CD14-positive monocyte (primary cell): Measurements from ENCODE around the gene AGK. TPM values are rescaled to one million over a fixed set of nuclear protein-coding genes. Genes with fewer than 3 reads are reported as not detected.

Experiments
- DNase-seq, 3 donors: peaks; one replicate each; pipeline ENCODE4 v3.0.0-alpha.2; 2011 to 2022
- H2AFZ ChIP-seq: 2 replicates; pipeline ENCODE4 v1.6.0; 2012; ENCODE audit warnings: mild to moderate bottlenecking, low read depth, low read length, inconsistent platforms; ENCODE audit not compliant: insufficient read depth, poor library complexity, severe bottlenecking
- H3K27ac ChIP-seq, 2 donors: 1 replicate in 1 of 2; 2 replicates in 1 of 2; pipeline ENCODE4 v1.5.1; 2012 to 2013; ENCODE audit warnings: low read length in 2 of 2, control low read depth in 1 of 2, inconsistent platforms in 1 of 2, low read depth in 1 of 2, mild to moderate bottlenecking in 1 of 2
- H3K27me3 ChIP-seq, 2 donors: one replicate each; pipeline versions ENCODE4 v1.6.0 to v1.6.1; 2011 to 2013; ENCODE audit warnings: low read length in 2 of 2; ENCODE audit not compliant: control insufficient read depth in 2 of 2, insufficient read depth in 2 of 2
- H3K36me3 ChIP-seq, 2 donors: replicated peaks in 1 of 2; 1 replicate in 1 of 2; 2 replicates in 1 of 2; pipeline versions ENCODE4 v1.5.1 to v1.6.1; 2012 to 2013; ENCODE audit warnings: low read length in 2 of 2, control low read depth in 1 of 2, inconsistent platforms in 1 of 2, mild to moderate bottlenecking in 1 of 2; ENCODE audit not compliant: insufficient read depth in 2 of 2, control insufficient read depth in 1 of 2
- H3K4me1 ChIP-seq, 2 donors: 1 replicate in 1 of 2; 2 replicates in 1 of 2; pipeline versions ENCODE4 v1.5.1 to v1.6.1; 2012 to 2013; ENCODE audit warnings: low read length in 2 of 2, control low read depth in 1 of 2, inconsistent platforms in 1 of 2, mild to moderate bottlenecking in 1 of 2, moderate library complexity in 1 of 2; ENCODE audit not compliant: insufficient read depth in 2 of 2, control insufficient read depth in 1 of 2
- H3K4me2 ChIP-seq: replicated peaks from 2 replicates; pipeline ENCODE3; 2012; ENCODE audit warnings: low read length, moderate library complexity, mild to moderate bottlenecking; ENCODE audit not compliant: poor library complexity, severe bottlenecking; ENCODE audit errors: extremely low read depth
- H3K4me3 ChIP-seq, 3 experiments: fragments of 200-600 bp in 1 of 3; sonication (generic) in 1 of 3; replicated peaks in 1 of 3; 1 replicate in 2 of 3; 2 replicates in 1 of 3; pipeline ENCODE4 v1.5.1; 2011 to 2013; ENCODE audit warnings: low read length in 3 of 3, mild to moderate bottlenecking in 3 of 3, control low read depth in 2 of 3, low read depth in 2 of 3, inconsistent platforms in 1 of 3, moderate library complexity in 1 of 3
- H3K79me2 ChIP-seq: 2 replicates; pipeline ENCODE4 v1.6.0; 2012; ENCODE audit warnings: mild to moderate bottlenecking, control low read depth, inconsistent platforms, low read length, moderate library complexity; ENCODE audit not compliant: insufficient read depth
- H3K9ac ChIP-seq: 2 replicates; pipeline ENCODE4 v1.6.0; 2017; ENCODE audit warnings: low read length, mild to moderate bottlenecking; ENCODE audit not compliant: insufficient read depth, poor library complexity, severe bottlenecking
- H3K9me3 ChIP-seq, 2 donors: replicated peaks in 1 of 2; 1 replicate in 1 of 2; 2 replicates in 1 of 2; pipeline versions ENCODE4 v1.5.1 to v1.6.1; 2012 to 2013; ENCODE audit warnings: low read length in 2 of 2, control low read depth in 1 of 2; ENCODE audit not compliant: control insufficient read depth in 1 of 2, insufficient read depth in 1 of 2
- H4K20me1 ChIP-seq: 2 replicates; pipeline ENCODE4 v1.6.0; 2012; ENCODE audit warnings: mild to moderate bottlenecking, low read length, control low read depth, moderate library complexity; ENCODE audit not compliant: insufficient read depth
- H3K27ac Mint-ChIP-seq, 7 donors: one replicate each; pipeline ENCODE4 v1.8.0; 2020; ENCODE audit warnings: mild to moderate bottlenecking in 7 of 7, mixed read lengths in 7 of 7, moderate library complexity in 6 of 7, inconsistent platforms in 2 of 7
- H3K27me3 Mint-ChIP-seq, 3 donors: one replicate each; pipeline ENCODE4 v1.8.0; 2021 to 2022; ENCODE audit warnings: low read depth in 3 of 3, mild to moderate bottlenecking in 3 of 3, mixed read lengths in 3 of 3, moderate library complexity in 3 of 3, inconsistent platforms in 1 of 3
- H3K36me3 Mint-ChIP-seq, 2 donors: one replicate each; pipeline ENCODE4 v1.8.0; 2020; ENCODE audit warnings: mixed read lengths in 2 of 2, inconsistent platforms in 1 of 2, mild to moderate bottlenecking in 1 of 2
- H3K4me1 Mint-ChIP-seq: one replicate; pipeline ENCODE4 v1.8.0; 2020; ENCODE audit warnings: mild to moderate bottlenecking, mixed read lengths
- H3K4me3 Mint-ChIP-seq, 2 donors: one replicate each; pipeline ENCODE4 v1.8.0; 2020; ENCODE audit warnings: mild to moderate bottlenecking in 2 of 2, mixed read lengths in 2 of 2, moderate library complexity in 1 of 2
- H3K9me3 Mint-ChIP-seq, 7 donors: one replicate each; pipeline ENCODE4 v1.8.0; 2020 to 2022; ENCODE audit warnings: mixed read lengths in 7 of 7, mild to moderate bottlenecking in 6 of 7, moderate library complexity in 6 of 7, inconsistent platforms in 2 of 7
- CTCF ChIP-seq: fragments of 200-600 bp; IDR thresholded peaks from one replicate; pipeline ENCODE4 v1.8.0; 2022; ENCODE audit warnings: antibody characterized with exemption, mild to moderate bottlenecking
- WGBS: methylation state at CpG from one replicate; pipeline ENCODE4 v1.1.5; 2013; ENCODE audit warnings: missing lambda C conversion rate; ENCODE audit not compliant: insufficient coverage; 5-methylcytosine and 5-hydroxymethylcytosine counted together
- intact Hi-C, 2 donors: fragments of 100-400 bp; cut with micrococcal nuclease; formaldehyde crosslinking; loops; one replicate each; pipeline versions ENCODE4 v1.15.0 to v1.15.1; 2023
- polyA plus RNA-seq, 3 donors: library from polyadenylated mRNA; depleted of rRNA in 1 of 3; unstranded in 2 of 3; stranded (reverse) in 1 of 3; fragments of 300-500 nt in 2 of 3; fragments of >200 nt in 1 of 3; fragmentation: Illumina TruSeq in 2 of 3; gene quantifications; 1 replicate in 2 of 3; 2 replicates in 1 of 3; pipeline ENCODE4 v1.2.3, GENCODE V29; 2012 to 2021

The AGK gene
- polyA plus RNA-seq, 3 donors = 10.0 to 11.0 (median 11.0) TPM

DNA sequence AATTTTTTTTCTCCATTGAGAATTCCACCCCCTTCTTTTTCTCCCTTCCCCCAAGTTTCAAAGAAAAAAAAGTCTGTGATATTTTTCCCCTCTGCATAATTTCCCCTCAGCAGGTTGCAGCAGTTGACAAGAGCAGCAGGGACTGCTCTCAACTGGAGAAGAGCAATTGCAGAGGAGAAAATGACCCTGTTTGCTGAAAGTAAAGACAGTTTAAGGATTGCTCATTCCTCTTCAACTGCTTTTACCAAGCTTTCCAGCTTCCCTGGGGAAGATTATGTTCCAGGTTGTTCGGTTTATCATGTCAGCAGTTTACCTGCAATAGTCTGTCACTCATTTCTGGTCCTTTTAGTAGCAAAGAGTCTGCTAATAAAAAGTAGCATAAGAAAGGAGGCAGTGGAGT is 16.2 kb downstream of the AGK start:
- 100% methylated on average over 1 of the region's 1 CpG for WGBS
- no peak for DNase-seq
- no peaks in the 10 kb centered on the region for H3K79me2 ChIP-seq
- Mint-ChIP-seq H3K27me3 (no peaks in the 10 kb centered on the region), H3K4me1 (peaks cover 2% of the 10 kb centered on the region), H3K36me3 (peaks cover 56 to 66% of the 10 kb centered on the region in 2 donors), H3K9me3 (peaks cover 12 to 20% (median 14%) of the 10 kb centered on the region in 7 donors), H3K27ac (no peak overlapping the region), H3K4me3 (no peak overlapping the region)
- H3K4me1 ChIP-seq = no peaks in the 10 kb centered on the region
- no peak overlapping the region for H3K27ac ChIP-seq
- peaks cover 15 to 64% of the 10 kb centered on the region in 2 donors for H3K36me3 ChIP-seq
- no peak overlapping the region for H2AFZ ChIP-seq
- no peak overlapping the region for H3K9ac ChIP-seq
- intact Hi-C loops = no loop called here
- no peaks in the 10 kb centered on the region for H3K27me3 ChIP-seq
- H3K4me3 ChIP-seq = no peak overlapping the region
- peaks cover 12 to 13% of the 10 kb centered on the region in 2 donors for H3K9me3 ChIP-seq
- H4K20me1 ChIP-seq = no peaks in the 10 kb centered on the region
- no peak for TF ChIP-seq CTCF
- no peak overlapping the region for H3K4me2 ChIP-seq

DNA sequence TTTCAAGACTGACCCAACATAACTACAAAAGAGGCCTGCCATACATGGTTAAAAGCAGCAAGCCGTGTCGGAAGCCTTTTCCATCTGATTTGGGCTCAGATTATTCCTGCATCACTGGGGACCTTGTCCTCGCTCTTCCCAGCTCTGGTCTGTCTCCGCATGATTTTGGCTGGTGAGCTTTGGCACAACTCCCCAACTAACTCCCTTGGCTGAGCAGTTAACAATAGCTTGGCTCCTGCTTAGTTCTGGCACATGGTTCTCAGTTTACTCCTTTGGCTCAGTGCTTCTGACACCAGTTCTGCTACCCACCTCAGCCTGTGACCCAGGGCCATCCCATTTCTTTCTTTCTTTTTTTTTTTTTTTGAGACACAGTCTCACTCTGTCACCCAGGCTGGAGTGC is 17.0 kb downstream of the AGK start:
- Mint-ChIP-seq H3K4me1 (peaks cover 2% of the 10 kb centered on the region), H3K27ac (peak overlapping the region in 1 of 7 donors; percentile 46), H3K9me3 (peaks cover 9 to 15% (median 13%) of the 10 kb centered on the region in 7 donors), H3K27me3 (no peaks in the 10 kb centered on the region), H3K4me3 (no peak overlapping the region), H3K36me3 (peaks cover 54 to 68% of the 10 kb centered on the region in 2 donors)
- Histone ChIP-seq H3K27ac (no peak overlapping the region), H3K27me3 (no peaks in the 10 kb centered on the region), H3K36me3 (peaks cover 15 to 63% of the 10 kb centered on the region in 2 donors), H3K4me2 (no peak overlapping the region), H3K4me3 (no peak overlapping the region), H3K9me3 (peaks cover 8 to 9% of the 10 kb centered on the region in 2 donors), H2AFZ (no peak overlapping the region), H3K4me1 (no peaks in the 10 kb centered on the region), H4K20me1 (no peaks in the 10 kb centered on the region), H3K9ac (no peak overlapping the region), H3K79me2 (no peaks in the 10 kb centered on the region)
- WGBS = 100% methylated on average over 3 of the region's 4 CpGs
- intact Hi-C loops = no loop called here
- DNase-seq = no peak
- no peak for TF ChIP-seq CTCF
